IMR-90 (cell line): Measurements from ENCODE around the gene PITPNM3. TPM values are rescaled to one million over a fixed set of nuclear protein-coding genes. Genes with fewer than 3 reads are reported as not detected.
A peak's percentile ranks its signal among the peaks of the same experiment; 100 is the strongest.

Experiments used
- ATAC-seq: fragments of 200-7000 bp; cut with Tn5 transposase; 2 replicates; pipeline ENCODE4 v1.9.1; 2020; ENCODE audit warnings: low read depth, mild to moderate bottlenecking, moderate library complexity
- BruUV-seq: library from RNA; stranded (reverse); fragments of 400-500 nt; replicated peaks from 2 replicates; lab custom pipeline; 2021; lab: Mats Ljungman, UMichigan
- CTCF ChIA-PET: fragments of 300-600 bp; formaldehyde crosslinking; extraction: SDS; loops from one replicate; lab custom pipeline; 2021; ENCODE audit warnings: antibody characterized with exemption; lab: Yijun Ruan, JAX
- POLR2A ChIA-PET: fragments of 300-600 bp; sonication (Branson Sonifier 250); formaldehyde crosslinking; loops from one replicate; lab custom pipeline; 2022; ENCODE audit warnings: antibody characterized with exemption; ENCODE audit not compliant: unreplicated experiment; lab: Charles Lee
- DNase-seq: peaks from one replicate; pipeline ENCODE4 v3.0.0; 2013
- H2AFZ ChIP-seq: replicated peaks from 2 replicates; pipeline ENCODE3; 2013; ENCODE audit warnings: low read length, mild to moderate bottlenecking; ENCODE audit not compliant: poor library complexity
- H2AK5ac ChIP-seq: 2 replicates; pipeline ENCODE4 v1.6.1; 2013; ENCODE audit warnings: low read depth, low read length, inconsistent platforms
- H2AK9ac ChIP-seq: replicated peaks from 2 replicates; pipeline ENCODE3; 2013; ENCODE audit warnings: mild to moderate bottlenecking, low read depth, low read length, moderate library complexity; ENCODE audit not compliant: poor library complexity
- H2BK120ac ChIP-seq: 2 replicates; pipeline ENCODE4 v1.6.1; 2013; ENCODE audit warnings: low read depth, low read length, inconsistent platforms
- H2BK15ac ChIP-seq: 3 replicates; pipeline ENCODE4 v1.6.1; 2013; ENCODE audit warnings: low read depth, low read length, inconsistent platforms
- H2BK20ac ChIP-seq: 2 replicates; pipeline ENCODE4 v1.6.1; 2013; ENCODE audit warnings: low read depth, mild to moderate bottlenecking, inconsistent platforms, low read length, moderate library complexity
- H2BK5ac ChIP-seq: 2 replicates; pipeline ENCODE4 v1.6.1; 2013; ENCODE audit warnings: mild to moderate bottlenecking, low read depth, low read length, inconsistent platforms; ENCODE audit not compliant: poor library complexity, severe bottlenecking
- H3K14ac ChIP-seq: replicated peaks from 2 replicates; pipeline ENCODE4 v1.6.1; 2013; ENCODE audit warnings: low read depth, low read length, inconsistent platforms
- H3K18ac ChIP-seq: 2 replicates; pipeline ENCODE4 v1.6.1; 2013; ENCODE audit warnings: low read depth, low read length, control low read depth
- H3K23ac ChIP-seq: 2 replicates; pipeline ENCODE4 v1.6.1; 2013; ENCODE audit warnings: low read depth, low read length, inconsistent platforms
- H3K27ac ChIP-seq: 2 replicates; pipeline ENCODE4 v1.5.1; 2013; ENCODE audit warnings: mild to moderate bottlenecking, control low read depth, low read length; ENCODE audit not compliant: insufficient read depth
- H3K27me3 ChIP-seq: 2 replicates; pipeline ENCODE4 v1.6.1; 2013; ENCODE audit warnings: low read length; ENCODE audit not compliant: control insufficient read depth, insufficient read depth
- H3K36me3 ChIP-seq: 2 replicates; pipeline ENCODE4 v1.6.1; 2013; ENCODE audit warnings: low read length, mixed read lengths; ENCODE audit not compliant: control insufficient read depth, insufficient read depth
- H3K4ac ChIP-seq: 2 replicates; pipeline ENCODE4 v1.6.1; 2013; ENCODE audit warnings: low read depth, low read length, inconsistent platforms
- H3K4me1 ChIP-seq: 2 replicates; pipeline ENCODE4 v1.6.1; 2013; ENCODE audit warnings: low read length, mixed read lengths; ENCODE audit not compliant: control insufficient read depth, insufficient read depth
- H3K4me2 ChIP-seq: 2 replicates; pipeline ENCODE4 v1.6.1; 2013; ENCODE audit warnings: low read depth, mild to moderate bottlenecking, control low read depth, low read length, moderate library complexity
- H3K4me3 ChIP-seq: 2 replicates; pipeline ENCODE4 v1.5.1; 2013; ENCODE audit warnings: low read depth, mild to moderate bottlenecking, control low read depth, low read length, moderate library complexity; ENCODE audit not compliant: insufficient read depth
- H3K56ac ChIP-seq: 2 replicates; pipeline ENCODE4 v1.6.1; 2013; ENCODE audit warnings: low read length, inconsistent platforms; ENCODE audit not compliant: insufficient read depth; ENCODE audit errors: extremely low read depth
- H3K79me1 ChIP-seq, 2 experiments: 2 replicates each; pipeline ENCODE4 v1.6.1; 2013; ENCODE audit warnings: low read length in 2 of 2, inconsistent platforms in 1 of 2, low read depth in 1 of 2
- H3K9ac ChIP-seq: 2 replicates; pipeline ENCODE4 v1.6.1; 2013; ENCODE audit warnings: low read depth, low read length, control low read depth
- H3K9me1 ChIP-seq: 2 replicates; pipeline ENCODE4 v1.6.1; 2013; ENCODE audit warnings: low read length, inconsistent platforms; ENCODE audit not compliant: insufficient read depth
- H3K9me3 ChIP-seq: 2 replicates; pipeline ENCODE4 v1.6.1; 2013; ENCODE audit warnings: low read length; ENCODE audit not compliant: control insufficient read depth, insufficient read depth
- H4K20me1 ChIP-seq: 2 replicates; pipeline ENCODE4 v1.6.1; 2013; ENCODE audit warnings: low read length, inconsistent platforms; ENCODE audit not compliant: insufficient read depth
- H4K5ac ChIP-seq: 2 replicates; pipeline ENCODE4 v1.6.1; 2013; ENCODE audit warnings: mild to moderate bottlenecking, low read depth, low read length, control low read depth
- H4K8ac ChIP-seq, 2 experiments: 2 replicates each; pipeline ENCODE4 v1.6.1; 2013; ENCODE audit warnings: low read depth in 2 of 2, low read length in 2 of 2, control low read depth in 1 of 2, inconsistent platforms in 1 of 2
- H4K91ac ChIP-seq: 2 replicates; pipeline ENCODE4 v1.6.1; 2013; ENCODE audit warnings: low read depth, low read length, inconsistent platforms; ENCODE audit not compliant: insufficient read depth
- FOS ChIP-seq: fragments of 150-350 bp; IDR thresholded peaks from 2 replicates; pipeline ENCODE4 v1.6.1; 2016; ENCODE audit warnings: low read depth, low read length
- SMC3 ChIP-seq: fragments of 150-350 bp; IDR thresholded peaks from 2 replicates; pipeline ENCODE4 v1.6.1; 2016; ENCODE audit warnings: low read depth, mild to moderate bottlenecking, antibody characterized with exemption, low read length, moderate library complexity
- WGBS, 2 experiments: methylation state at CpG; one replicate each; pipeline versions ENCODE4 v1.1.5 to v1.1.7; 2013; ENCODE audit warnings: missing lambda C conversion rate in 2 of 2; ENCODE audit not compliant: insufficient read length in 1 of 2; ENCODE audit errors: extremely low coverage in 2 of 2; 5-methylcytosine and 5-hydroxymethylcytosine counted together
- dilution Hi-C: fragments of 300-500 bp; cut with HindIII; formaldehyde crosslinking; loops from one replicate; pipeline ENCODE4 v1.14.3; 2018; ENCODE audit warnings: low sequenced_read_pairs; ENCODE audit not compliant: unreplicated experiment
- in situ Hi-C: fragments of 300-500 bp; cut with MboI; formaldehyde crosslinking; loops from 3 replicates; pipeline ENCODE4 v1.14.3; 2019; ENCODE audit warnings: low sequenced_read_pairs, inconsistent platforms, mixed read lengths
- intact Hi-C: fragments of 100-400 bp; cut with micrococcal nuclease; formaldehyde crosslinking; loops from 2 replicates; pipeline ENCODE4 v1.10.0; 2022
- polyA plus RNA-seq, 3 experiments: library from polyadenylated mRNA; depleted of rRNA; stranded (reverse); fragments of >200 nt; gene quantifications; 2 replicates each; pipeline ENCODE4 v1.2.3, GENCODE V29; 2012; ENCODE audit warnings: low replicate concordance in 1 of 3
- total RNA-seq: library from RNA; depleted of rRNA; stranded (reverse); fragments of >200 nt; gene quantifications from 2 replicates; pipeline ENCODE4 v1.2.3, GENCODE V29; 2012

Gene PITPNM3
- total and polyA plus RNA-seq, 2 of the 4 experiments (the other 2 are of a cell fraction), result 0.54 to 1.7 TPM

DNA sequence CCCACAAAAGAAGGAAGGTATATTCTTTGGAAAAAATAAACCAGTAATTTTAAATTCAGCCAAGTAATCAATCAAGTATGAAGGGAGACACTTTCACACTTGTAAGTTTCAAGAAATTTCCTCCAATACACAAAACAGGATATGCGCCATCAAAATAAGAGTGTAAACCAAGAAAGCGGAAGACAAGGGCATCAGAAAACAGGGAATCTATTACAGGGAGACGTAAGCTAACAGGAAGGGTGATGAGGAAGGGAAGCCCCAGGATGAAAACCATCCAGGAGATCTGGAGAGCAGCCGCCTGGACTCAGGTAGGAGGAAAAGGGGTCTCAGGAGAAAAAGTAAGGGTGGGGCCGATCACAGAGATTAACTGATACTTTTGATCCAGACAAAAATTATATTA is 31.8 kb upstream of the PITPNM3 start:
- Histone ChIP-seq H3K4me2 (no peak overlapping the region), H3K14ac (no peak overlapping the region), H3K27ac (no peak overlapping the region), H2AFZ (no peak overlapping the region), H2AK9ac (no peak overlapping the region), H3K27me3 (no peaks in the 10 kb centered on the region), H3K79me1 (peaks cover 12 to 14% of the 10 kb centered on the region in 2 experiments), H2BK120ac (no peak overlapping the region), H3K4ac (no peak overlapping the region), H3K23ac (no peak overlapping the region), H3K56ac (no peak overlapping the region), H3K4me1 (peaks cover 6% of the 10 kb centered on the region), H3K9me1 (peaks cover 6% of the 10 kb centered on the region), H2BK5ac (peak overlapping the region; percentile 22), H4K20me1 (peaks cover 4% of the 10 kb centered on the region; the same call in 1 of the 2 replicates), H4K5ac (no peak overlapping the region), H3K9ac (no peak overlapping the region), H4K8ac (no peak overlapping the region), H2AK5ac (no peak overlapping the region), H4K91ac (no peak overlapping the region), H2BK20ac (no peak overlapping the region), H3K9me3 (peaks cover 3% of the 10 kb centered on the region), H3K4me3 (no peak overlapping the region), H2BK15ac (no peak overlapping the region), H3K36me3 (peaks cover 39% of the 10 kb centered on the region), H3K18ac (no peak overlapping the region)
- no peak for TF ChIP-seq FOS
- TF ChIP-seq SMC3, result no peak
- intact Hi-C loops (no loop called here), in situ Hi-C loops (no loop called here), dilution Hi-C loops (no loop called here)
- DNase-seq, result no peak
- CTCF ChIA-PET, result interaction anchor here (0.9 kb wide), 1 partner anchor 115 kb away, joined by 3 read pairs; no protein-coding TSS in a partner anchor
- no CpG with 5 or more reads among the region's 5 CpGs for WGBS, 2 experiments
- no peak for ATAC-seq
- POLR2A ChIA-PET, result no interaction called here
- no TSS peak for BruUV-seq
